Upper lobe of right lung (tissue), 1 donor: ENCODE results near the gene LAMA2. TPM values are rescaled to one million over a fixed set of nuclear protein-coding genes. Genes with fewer than 3 reads are reported as not detected.
A peak's percentile ranks its signal among the peaks of the same experiment; 100 is the strongest.

Experiments
- ATAC-seq: fragments of 200-7000 bp; cut with Tn5 transposase; one replicate; pipeline ENCODE4 v1.9.1; 2020; ENCODE audit warnings: mild to moderate bottlenecking, moderate library complexity
- DNase-seq: peaks from one replicate; pipeline ENCODE4 v3.0.0-alpha.2; 2020
- H3K27ac ChIP-seq: fragments of 200-600 bp; one replicate; pipeline ENCODE4 v1.8.0; 2022
- H3K27me3 ChIP-seq: fragments of 200-600 bp; one replicate; pipeline ENCODE4 v1.8.0; 2022; ENCODE audit warnings: mild to moderate bottlenecking
- H3K36me3 ChIP-seq: fragments of 200-600 bp; one replicate; pipeline ENCODE4 v1.8.0; 2022
- H3K4me1 ChIP-seq: fragments of 200-600 bp; one replicate; pipeline ENCODE4 v1.8.0; 2022
- H3K4me3 ChIP-seq: fragments of 200-600 bp; one replicate; pipeline ENCODE4 v1.8.0; 2022; ENCODE audit warnings: mild to moderate bottlenecking
- H3K9me3 ChIP-seq: fragments of 200-600 bp; one replicate; pipeline ENCODE4 v1.8.0; 2022
- CTCF ChIP-seq: fragments of 200-600 bp; IDR thresholded peaks from one replicate; pipeline ENCODE4 v1.8.0; 2022; ENCODE audit warnings: antibody characterized with exemption
- intact Hi-C: fragments of 100-400 bp; cut with DNase I; formaldehyde crosslinking; loops from one replicate; pipeline ENCODE4 v1.11.0; 2022
- total RNA-seq: library from RNA; stranded (reverse); fragmentation: NEBNext Ultra II Directional; extraction: Animal tissue kit (Norgen Biotek cat#: 25700); gene quantifications from one replicate; pipeline ENCODE4 v1.2.1, GENCODE V29; 2021
- donor health status: DM: no; HTN: yes; CAD: no; lungs with severe emphysema.

The LAMA2 gene
- total RNA-seq, 1 donor from 2014 or later, result 42.1 TPM

DNA sequence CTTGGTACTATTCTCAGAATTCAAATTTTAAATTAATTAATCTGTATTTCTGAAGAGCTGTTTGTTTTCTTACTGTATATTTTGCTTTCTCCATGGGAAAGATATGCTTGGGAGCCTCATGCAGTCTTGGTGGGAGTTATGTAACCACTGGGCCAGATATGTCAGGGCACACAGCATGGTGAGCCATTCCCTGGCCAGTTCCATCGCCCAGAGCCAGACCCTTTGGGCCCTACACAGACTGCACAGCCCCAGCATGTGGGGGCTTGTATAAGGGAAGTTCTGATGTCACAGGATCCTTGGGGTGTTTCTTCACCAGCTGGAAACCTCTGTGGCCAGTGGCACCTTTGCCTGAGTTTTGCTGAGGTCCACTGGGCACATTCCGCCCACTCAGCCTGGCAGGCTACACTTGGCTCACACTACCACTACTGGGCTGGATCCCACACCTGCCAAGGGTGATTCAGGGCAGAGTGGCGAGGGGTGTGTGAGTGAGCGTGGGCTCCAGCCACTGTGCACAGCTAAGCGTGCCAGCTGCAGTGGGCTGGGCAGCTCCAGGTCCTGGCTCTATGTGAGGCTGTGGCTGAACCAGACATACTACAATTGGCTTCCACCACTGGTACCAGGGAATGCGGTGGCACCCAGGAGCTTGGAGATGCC, 533.5 kb downstream of the LAMA2 start:
- H3K9me3 ChIP-seq, result no peaks in the 10 kb centered on the region
- H3K4me1 ChIP-seq, result no peaks in the 10 kb centered on the region
- no peak for TF ChIP-seq CTCF
- no peak overlapping the region for H3K27ac ChIP-seq
- no peak overlapping the region for H3K4me3 ChIP-seq
- no peaks in the 10 kb centered on the region for H3K27me3 ChIP-seq
- DNase-seq (no peak), ATAC-seq (peak; percentile 45)
- H3K36me3 ChIP-seq, result no peaks in the 10 kb centered on the region
- intact Hi-C loops, result no loop called here

DNA sequence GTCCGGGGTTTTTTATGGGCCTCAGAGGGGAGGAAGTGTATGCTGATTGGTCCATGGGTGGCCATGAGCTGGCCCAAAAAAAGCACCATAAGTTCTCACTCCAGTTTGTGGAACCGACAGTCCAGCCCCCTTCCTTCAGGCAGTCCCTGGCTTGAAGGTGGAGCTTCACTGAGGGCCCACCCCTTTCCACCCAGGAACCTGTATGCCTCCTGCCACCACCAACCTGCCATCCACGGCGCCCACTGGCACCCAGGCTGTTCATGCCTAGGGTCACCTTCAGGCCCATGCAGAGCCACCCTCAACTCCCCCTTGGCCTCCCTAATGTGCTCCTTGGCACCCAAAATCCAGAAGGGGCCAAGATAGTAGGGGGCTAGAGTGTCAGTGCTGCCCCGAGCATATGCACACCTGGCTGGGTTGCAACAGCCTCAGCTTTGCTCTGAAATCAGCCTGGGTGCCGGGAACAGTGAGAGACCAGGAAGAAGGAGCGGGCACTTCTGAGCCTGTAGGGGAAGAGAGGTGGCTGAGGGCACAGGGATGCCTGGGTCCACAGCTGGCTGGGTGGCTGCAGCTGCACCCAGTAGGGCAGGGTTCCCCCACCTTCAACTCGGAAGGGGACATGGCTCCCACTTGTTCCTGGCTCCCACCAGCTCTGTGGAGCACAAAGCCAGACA, 534.6 kb downstream of the LAMA2 start:
- ATAC-seq (peak; percentile 15), DNase-seq (no peak)
- no peaks in the 10 kb centered on the region for H3K27me3 ChIP-seq
- intact Hi-C loops, result no loop called here
- TF ChIP-seq CTCF, result no peak
- no peaks in the 10 kb centered on the region for H3K36me3 ChIP-seq
- H3K4me3 ChIP-seq, result no peak overlapping the region
- no peaks in the 10 kb centered on the region for H3K4me1 ChIP-seq
- no peaks in the 10 kb centered on the region for H3K9me3 ChIP-seq
- no peak overlapping the region for H3K27ac ChIP-seq

DNA sequence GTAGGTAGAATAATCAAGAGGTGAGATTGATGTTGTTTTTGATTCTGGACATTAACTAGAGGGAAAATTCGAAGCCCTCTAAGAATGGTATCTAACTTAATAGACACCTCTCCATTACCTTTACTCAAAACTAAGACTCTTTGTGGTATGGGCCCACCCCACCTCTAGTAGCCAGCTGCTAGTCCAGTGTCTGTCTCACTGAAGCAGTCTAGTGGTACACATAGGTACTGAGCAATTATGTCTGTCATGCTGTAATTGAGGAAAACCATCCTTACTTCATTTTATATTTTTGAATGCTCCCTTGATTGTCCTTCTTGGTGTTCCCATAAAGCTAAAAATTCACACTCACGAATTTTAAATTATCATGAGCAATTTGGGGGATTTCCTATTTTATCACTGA, 536.4 kb downstream of the LAMA2 start:
- ATAC-seq, result no peak

GRCh38 chr6:129426343-129426742, 543.4 kb downstream of the LAMA2 start:
- no peak overlapping the region for H3K27ac ChIP-seq
- no peak for DNase-seq
- intact Hi-C loops, result no loop called here
- H3K27me3 ChIP-seq, result no peaks in the 10 kb centered on the region
- ATAC-seq, result no peak
- H3K4me3 ChIP-seq, result no peak overlapping the region
- TF ChIP-seq CTCF, result no peak
- no peaks in the 10 kb centered on the region for H3K9me3 ChIP-seq
- H3K4me1 ChIP-seq, result no peaks in the 10 kb centered on the region
- H3K36me3 ChIP-seq, result no peaks in the 10 kb centered on the region

More for the DNA sequence above, 536.4 kb downstream of the LAMA2 start:
- TF ChIP-seq CTCF, result no peak
- Histone ChIP-seq H3K36me3 (no peaks in the 10 kb centered on the region), H3K9me3 (no peaks in the 10 kb centered on the region), H3K4me3 (no peak overlapping the region), H3K27me3 (no peaks in the 10 kb centered on the region), H3K4me1 (no peaks in the 10 kb centered on the region), H3K27ac (no peak overlapping the region)
- DNase-seq, result no peak
- intact Hi-C loops, result no loop called here

DNA sequence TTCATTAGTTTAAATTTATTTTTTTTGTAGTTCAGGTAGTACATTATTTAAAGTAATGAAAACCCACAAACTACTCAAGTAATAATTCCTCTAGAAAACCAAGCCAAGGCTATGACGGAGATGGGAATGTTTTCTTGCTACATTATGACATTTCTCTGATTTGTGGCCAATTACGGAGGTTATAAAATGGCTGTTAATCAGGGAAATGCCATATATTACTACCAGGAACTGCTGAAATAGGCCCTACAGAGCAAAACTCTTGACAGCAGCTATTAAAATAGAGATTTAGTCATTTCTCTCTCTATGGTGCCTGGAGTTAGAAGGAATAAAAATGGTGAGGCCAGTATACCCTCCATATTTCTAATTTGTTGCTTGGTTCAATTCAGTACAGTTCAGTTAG, 547.0 kb downstream of the LAMA2 start:
- ATAC-seq (no peak), DNase-seq (no peak)
- Histone ChIP-seq H3K9me3 (no peaks in the 10 kb centered on the region), H3K4me3 (no peak overlapping the region), H3K36me3 (no peaks in the 10 kb centered on the region), H3K27me3 (no peaks in the 10 kb centered on the region), H3K4me1 (no peaks in the 10 kb centered on the region), H3K27ac (no peak overlapping the region)
- intact Hi-C loops, result no loop called here
- TF ChIP-seq CTCF, result no peak
